CD8-positive, alpha-beta memory T cell (primary cell): ENCODE measurements around the gene ZNF518A. TPM values are rescaled to one million over a fixed set of nuclear protein-coding genes. Genes with fewer than 3 reads are reported as not detected.

Experiments used
- CTCF ChIA-PET: fragments of 350-600 bp; sonication (Branson Sonifier 250); formaldehyde crosslinking; loops from one replicate; lab custom pipeline; 2021; ENCODE audit warnings: antibody characterized with exemption; lab: Charles Lee
- POLR2A ChIA-PET: fragments of 350-600 bp; sonication (Branson Sonifier 250); formaldehyde crosslinking; loops from one replicate; lab custom pipeline; 2021; ENCODE audit warnings: antibody characterized with exemption; lab: Charles Lee
- DNase-seq, 5 donors: peaks; one replicate each; pipeline versions ENCODE4 v3.0.0 to v3.0.0-alpha.2; 2020 to 2022; ENCODE audit warnings: mixed read lengths in 1 of 5
- H3K27ac ChIP-seq: one replicate; pipeline ENCODE4 v1.7.0; 2013; ENCODE audit warnings: low read depth, mild to moderate bottlenecking, low read length, moderate library complexity
- H3K27me3 ChIP-seq: 2 replicates; pipeline ENCODE4 v1.7.0; 2013; ENCODE audit warnings: low read length, mild to moderate bottlenecking; ENCODE audit not compliant: insufficient read depth, poor library complexity, severe bottlenecking
- H3K36me3 ChIP-seq: 2 replicates; pipeline ENCODE4 v1.7.0; 2013; ENCODE audit warnings: mild to moderate bottlenecking, low read length, moderate library complexity; ENCODE audit not compliant: insufficient read depth
- H3K4me1 ChIP-seq: 2 replicates; pipeline ENCODE4 v1.7.0; 2013; ENCODE audit warnings: mild to moderate bottlenecking, low read length, moderate library complexity; ENCODE audit not compliant: insufficient read depth
- H3K4me3 ChIP-seq: 2 replicates; pipeline ENCODE4 v1.7.0; 2013; ENCODE audit warnings: mild to moderate bottlenecking, low read length
- H3K9me3 ChIP-seq: 2 replicates; pipeline ENCODE4 v1.7.0; 2013; ENCODE audit warnings: mild to moderate bottlenecking, low read length
- H3K27ac Mint-ChIP-seq, 8 donors: one replicate each; pipeline ENCODE4 v1.8.0; 2020 to 2021; ENCODE audit warnings: mixed read lengths in 8 of 8, mild to moderate bottlenecking in 6 of 8, inconsistent platforms in 3 of 8, moderate library complexity in 3 of 8
- H3K27me3 Mint-ChIP-seq, 2 donors: one replicate each; pipeline ENCODE4 v1.8.0; 2020 to 2021; ENCODE audit warnings: mixed read lengths in 2 of 2, mild to moderate bottlenecking in 1 of 2, moderate library complexity in 1 of 2
- H3K36me3 Mint-ChIP-seq, 3 donors: one replicate each; pipeline ENCODE4 v1.8.0; 2020 to 2021; ENCODE audit warnings: mixed read lengths in 3 of 3, inconsistent platforms in 1 of 3, mild to moderate bottlenecking in 1 of 3
- H3K4me1 Mint-ChIP-seq, 3 donors: one replicate each; pipeline ENCODE4 v1.8.0; 2020 to 2021; ENCODE audit warnings: mixed read lengths in 3 of 3, inconsistent platforms in 1 of 3, mild to moderate bottlenecking in 1 of 3
- H3K4me3 Mint-ChIP-seq, 7 donors: one replicate each; pipeline ENCODE4 v1.8.0; 2020 to 2021; ENCODE audit warnings: mixed read lengths in 7 of 7, mild to moderate bottlenecking in 6 of 7, moderate library complexity in 4 of 7, inconsistent platforms in 2 of 7
- H3K9me3 Mint-ChIP-seq, 5 donors: one replicate each; pipeline ENCODE4 v1.8.0; 2020 to 2022; ENCODE audit warnings: mixed read lengths in 5 of 5, mild to moderate bottlenecking in 3 of 5, moderate library complexity in 2 of 5, inconsistent platforms in 1 of 5
- polyA plus RNA-seq: library from polyadenylated mRNA; unstranded; fragments of 300-500 nt; fragmentation: Illumina TruSeq; gene quantifications from one replicate; pipeline ENCODE4 v1.2.3, GENCODE V29; 2021
- total RNA-seq, 2 experiments: library from RNA; stranded (reverse); gene quantifications; one replicate each; pipeline ENCODE4 v1.2.3, GENCODE V29; 2021

The ZNF518A gene
- total RNA-seq (10 to 100 TPM; 15.0 to 15.7 TPM), polyA plus RNA-seq (9.0 TPM)

DNA sequence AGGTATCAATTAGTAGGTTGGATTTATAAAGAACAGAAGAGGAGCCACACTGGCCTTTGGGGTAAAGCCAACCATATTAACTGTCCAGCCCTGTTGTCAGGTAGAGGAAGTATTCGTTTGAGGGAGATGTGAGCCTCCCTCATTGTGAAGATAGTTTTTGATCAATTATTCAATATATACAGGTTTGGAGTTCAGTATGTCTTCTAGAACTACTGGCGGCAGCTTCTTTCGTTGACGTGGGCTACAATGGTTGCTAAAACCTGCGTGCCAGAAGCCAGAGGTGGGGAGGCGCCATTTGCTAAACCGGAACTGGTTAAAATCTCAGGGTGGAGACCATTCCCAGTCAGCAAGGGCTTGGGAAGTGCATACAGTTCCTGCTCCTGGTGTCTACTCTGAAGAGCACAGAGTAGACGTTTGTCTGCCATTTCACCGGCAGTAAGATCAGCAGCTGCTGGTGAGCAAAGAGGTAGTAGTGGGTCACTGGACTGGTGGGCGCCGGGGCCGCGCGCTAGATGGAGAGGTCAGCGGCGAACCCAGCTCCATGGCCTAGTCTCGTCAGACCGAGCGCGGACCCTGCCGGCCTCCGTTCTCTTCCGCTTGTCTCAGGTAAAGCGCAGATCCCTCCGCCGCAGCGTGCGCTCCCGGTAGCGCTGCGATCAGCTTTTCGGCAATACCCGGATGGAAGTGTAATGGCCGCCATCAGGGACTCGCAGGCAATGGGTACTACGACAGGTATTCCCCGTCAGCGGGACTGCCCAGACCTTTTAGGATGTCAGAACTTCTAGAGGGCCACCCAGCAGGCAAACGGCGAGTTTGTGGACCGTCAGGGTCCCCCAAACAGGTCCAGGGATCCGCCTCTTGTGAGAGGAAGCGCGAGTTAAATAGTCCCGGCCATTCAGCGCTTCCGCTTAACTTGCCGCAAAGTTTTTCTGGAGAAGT is at the start of gene ZNF518A:
TSS of gene ZNF518A (plus strand) at position 911 of the 939 bp plus-strand sequence. CDS start 26,026 bp downstream, outside the sequence.
- H3K9me3 ChIP-seq = no peaks in the 10 kb centered on the region

GRCh38 chr10:96082153-96082552 is 47.9 kb upstream of the ZNF518A start:
- H3K4me1 Mint-ChIP-seq = no peaks in the 10 kb centered on the region
- Histone ChIP-seq H3K27me3 (no peaks in the 10 kb centered on the region), H3K9me3 (no peaks in the 10 kb centered on the region), H3K4me3 (no peak overlapping the region), H3K4me1 (no peaks in the 10 kb centered on the region), H3K36me3 (no peaks in the 10 kb centered on the region), H3K27ac (no peak overlapping the region)
- H3K27me3 Mint-ChIP-seq = peaks cover 0 to 1% of the 10 kb centered on the region in 2 donors
- ChIA-PET CTCF (no interaction called here), POLR2A (no interaction called here)
- H3K4me3 Mint-ChIP-seq = no peak overlapping the region
- H3K36me3 Mint-ChIP-seq = peaks cover 16 to 38% (median 17%) of the 10 kb centered on the region in 3 donors
- no peaks in the 10 kb centered on the region for H3K9me3 Mint-ChIP-seq
- DNase-seq = no peak
- no peak overlapping the region for H3K27ac Mint-ChIP-seq

More for the DNA sequence above, at the start of gene ZNF518A:
- POLR2A ChIA-PET = interaction anchor here (0.7 to 2.4 kb wide), 8 partner anchors 14 to 436 kb away, joined by 3 to 112 read pairs (median 4); partner anchors contain the start of genes CC2D2B, CCNJ and TCTN3
- H3K27me3 ChIP-seq = peaks cover 16% of the 10 kb centered on the region
- peak; percentile 79 to 94 (median 92) for DNase-seq
- H3K4me1 Mint-ChIP-seq = peaks cover 22 to 33% (median 28%) of the 10 kb centered on the region in 3 donors
- CTCF ChIA-PET = interaction anchor here (1.0 to 2.1 kb wide), 9 partner anchors 9 to 436 kb away, joined by 3 to 29 read pairs (median 5); partner anchors contain the start of genes CCNJ and TCTN3
- H3K4me3 Mint-ChIP-seq = peak within 1 kb of the TSS; percentile 84 to 99 (median 95)
- H3K27ac Mint-ChIP-seq = peak within 1 kb of the TSS; percentile 97 to 99 (median 99)
- peaks cover 16% of the 10 kb centered on the region for H3K4me1 ChIP-seq
- peaks cover 6% of the 10 kb centered on the region for H3K36me3 ChIP-seq
- H3K9me3 Mint-ChIP-seq = peaks cover 3 to 17% (median 8%) of the 10 kb centered on the region in 5 donors
- peaks cover 35 to 39% of the 10 kb centered on the region in 2 donors for H3K27me3 Mint-ChIP-seq
- peak within 1 kb of the TSS; percentile 95 for H3K27ac ChIP-seq
- peak within 1 kb of the TSS; percentile 80 for H3K4me3 ChIP-seq
- H3K36me3 Mint-ChIP-seq = peaks cover 13 to 33% (median 24%) of the 10 kb centered on the region in 3 donors

- Mint-ChIP-seq H3K9me3 (no peaks in the 10 kb centered on the region), H3K4me1 (no peaks in the 10 kb centered on the region), H3K27me3 (peaks cover 0 to 1% of the 10 kb centered on the region in 2 donors), H3K27ac (no peak overlapping the region), H3K36me3 (peaks cover 16 to 41% (median 17%) of the 10 kb centered on the region in 3 donors), H3K4me3 (no peak overlapping the region)
- POLR2A ChIA-PET = no interaction called here
- no peaks in the 10 kb centered on the region for H3K9me3 ChIP-seq
- no peak overlapping the region for H3K4me3 ChIP-seq
- no peak for DNase-seq
- H3K27me3 ChIP-seq = no peaks in the 10 kb centered on the region
- H3K36me3 ChIP-seq = no peaks in the 10 kb centered on the region
- H3K27ac ChIP-seq = no peak overlapping the region
- CTCF ChIA-PET = interaction anchor here (1.1 kb wide), 1 partner anchor 66 kb away, joined by 3 read pairs; no protein-coding TSS in a partner anchor
- H3K4me1 ChIP-seq = no peaks in the 10 kb centered on the region
Measured at GRCh38 chr10:96082748-96083147, 47.3 kb upstream of the ZNF518A start.

DNA sequence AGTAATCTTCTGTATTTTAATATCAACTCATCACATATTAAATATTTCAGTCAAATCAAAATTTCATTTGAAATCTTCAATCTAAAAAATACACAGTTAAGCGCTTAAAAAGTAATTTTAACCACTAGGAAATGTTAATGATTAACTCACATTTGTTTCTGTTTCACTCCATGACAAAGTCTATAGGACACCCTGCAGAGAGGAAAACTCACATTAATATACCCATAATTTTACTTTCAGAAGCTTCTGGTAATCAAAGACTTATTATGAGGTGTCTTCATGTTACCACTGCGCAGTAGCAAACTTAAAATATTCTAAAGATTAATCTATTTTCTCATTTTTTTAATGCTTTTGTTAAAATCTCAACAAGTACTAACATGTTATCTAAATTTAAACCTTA is 41.0 kb upstream of the ZNF518A start:
- H3K4me3 ChIP-seq = peak overlapping the region; percentile 95
- ChIA-PET POLR2A (interaction anchor here (2.7 to 3.6 kb wide), 2 partner anchors 41 to 45 kb away, joined by 14 to 112 read pairs; partner anchors contain the start of genes CCNJ and ZNF518A), CTCF (interaction anchor here (2.4 to 2.9 kb wide), 2 partner anchors 41 to 395 kb away, joined by 8 to 29 read pairs; partner anchors contain the start of genes TCTN3 and ZNF518A)
- H3K4me3 Mint-ChIP-seq = peak overlapping the region; percentile 52 to 97 (median 96)
- H3K36me3 Mint-ChIP-seq = peaks cover 4 to 22% (median 20%) of the 10 kb centered on the region in 3 donors
- H3K9me3 ChIP-seq = no peaks in the 10 kb centered on the region
- no peaks in the 10 kb centered on the region for H3K36me3 ChIP-seq
- H3K27me3 ChIP-seq = no peaks in the 10 kb centered on the region
- peaks cover 6 to 10% (median 7%) of the 10 kb centered on the region in 5 donors for H3K9me3 Mint-ChIP-seq
- no peak for DNase-seq
- H3K4me1 Mint-ChIP-seq = peaks cover 12 to 16% (median 15%) of the 10 kb centered on the region in 3 donors
- peaks cover 26 to 27% of the 10 kb centered on the region in 2 donors for H3K27me3 Mint-ChIP-seq
- H3K27ac ChIP-seq = peak overlapping the region; percentile 98
- H3K27ac Mint-ChIP-seq = peak overlapping the region in 7 of 8 donors; percentile 97 to 99 (median 99)
- H3K4me1 ChIP-seq = peaks cover 12% of the 10 kb centered on the region

- no peaks in the 10 kb centered on the region for H3K36me3 ChIP-seq
- POLR2A ChIA-PET = interaction anchor here (2.7 to 3.6 kb wide), 2 partner anchors 40 to 46 kb away, joined by 14 to 112 read pairs; partner anchors contain the start of genes CCNJ and ZNF518A
Measured at GRCh38 chr10:96089670-96090462, 40.2 kb upstream of the ZNF518A start.

GRCh38 chr10:96090463-96090800 is 39.7 kb upstream of the ZNF518A start:
- Mint-ChIP-seq H3K27me3 (peaks cover 35 to 40% of the 10 kb centered on the region in 2 donors), H3K9me3 (peaks cover 6 to 10% (median 8%) of the 10 kb centered on the region in 5 donors), H3K36me3 (peaks cover 4 to 22% (median 13%) of the 10 kb centered on the region in 3 donors), H3K4me1 (peaks cover 12 to 16% (median 15%) of the 10 kb centered on the region in 3 donors), H3K27ac (peak overlapping the region; percentile 97 to 99 (median 99)), H3K4me3 (peak overlapping the region; percentile 91 to 97 (median 96))
- Histone ChIP-seq H3K36me3 (no peaks in the 10 kb centered on the region), H3K27me3 (peaks cover 3% of the 10 kb centered on the region), H3K4me3 (peak overlapping the region; percentile 95), H3K9me3 (no peaks in the 10 kb centered on the region), H3K27ac (peak overlapping the region; percentile 98), H3K4me1 (peaks cover 12% of the 10 kb centered on the region)
- CTCF ChIA-PET = interaction anchor here (1.2 to 2.9 kb wide), 3 partner anchors 39 to 397 kb away, joined by 4 to 29 read pairs (median 8); partner anchors contain the start of genes TCTN3 and ZNF518A
- no peak for DNase-seq
- POLR2A ChIA-PET = interaction anchor here (2.7 to 3.6 kb wide), 2 partner anchors 40 to 47 kb away, joined by 14 to 112 read pairs; partner anchors contain the start of genes CCNJ and ZNF518A

More at GRCh38 chr10:96089670-96090462, 40.2 kb upstream of the ZNF518A start:
- H3K27me3 ChIP-seq = peaks cover 3% of the 10 kb centered on the region
- H3K4me3 ChIP-seq = peak overlapping the region; percentile 95
- peaks cover 4 to 22% (median 16%) of the 10 kb centered on the region in 3 donors for H3K36me3 Mint-ChIP-seq
- peak overlapping the region; percentile 97 to 99 (median 99) for H3K27ac Mint-ChIP-seq
- H3K27me3 Mint-ChIP-seq = peaks cover 32 to 34% of the 10 kb centered on the region in 2 donors
- peaks cover 6 to 10% (median 7%) of the 10 kb centered on the region in 5 donors for H3K9me3 Mint-ChIP-seq
- CTCF ChIA-PET = interaction anchor here (1.2 to 2.9 kb wide), 3 partner anchors 40 to 396 kb away, joined by 4 to 29 read pairs (median 8); partner anchors contain the start of genes TCTN3 and ZNF518A
- DNase-seq = peak; percentile 82 to 96 (median 92)
- peak overlapping the region; percentile 98 for H3K27ac ChIP-seq
- H3K4me1 ChIP-seq = peaks cover 12% of the 10 kb centered on the region
- H3K4me3 Mint-ChIP-seq = peak overlapping the region; percentile 91 to 97 (median 96)
- no peaks in the 10 kb centered on the region for H3K9me3 ChIP-seq
- peaks cover 12 to 16% (median 15%) of the 10 kb centered on the region in 3 donors for H3K4me1 Mint-ChIP-seq
